MM.1S (cell line): Measurements from ENCODE around the gene PCNX1.

Experiments used
- CTCF ChIP-seq: fragments of 300-600 bp; sonication (generic); IDR thresholded peaks from 2 replicates; pipeline ENCODE4 v1.5.1; 2016; ENCODE audit warnings: antibody characterized with exemption, low read length, mixed read lengths
- EZH2 ChIP-seq: fragments of 300-600 bp; sonication (generic); optimal IDR thresholded peaks from 2 replicates; pipeline ENCODE3; 2017; ENCODE audit warnings: low read depth, mild to moderate bottlenecking, antibody characterized with exemption, low read length, mixed read lengths
- EZH2phosphoT487 ChIP-seq: fragments of 300-600 bp; sonication (generic); IDR thresholded peaks from 2 replicates; pipeline ENCODE4 v1.6.1; 2018; ENCODE audit warnings: antibody characterized with exemption, low read length

GRCh38 chr14:70935135-70935534 is 27.9 kb downstream of the PCNX1 start:
- TF ChIP-seq EZH2phosphoT487 (no peak), CTCF (no peak), EZH2 (no peak)
